GM18511 (cell line): ENCODE results near the gene ANXA2.
"Not testable (repeated sequence)": the region's sequence is repeated elsewhere in the genome, so short reads cannot be mapped to it uniquely, and the experiment has no call there.

Experiments
- ATAC-seq: cut with Tn5 transposase; IDR thresholded peaks from one replicate; pipeline ENCODE4 v1.9.1; 2021; ENCODE audit warnings: mild to moderate bottlenecking, moderate library complexity; ENCODE audit not compliant: unreplicated experiment

The ANXA2 gene

GRCh38 chr15:60372227-60372626 lies 25.6 kb downstream of the ANXA2 start:
- ATAC-seq: no peak

GRCh38 chr15:60371175-60372051 lies 26.4 kb downstream of the ANXA2 start:
- no peak for ATAC-seq

GRCh38 chr15:60370869-60371136 lies 27.0 kb downstream of the ANXA2 start:
- no peak for ATAC-seq

GRCh38 chr15:60370105-60370868 lies 27.5 kb downstream of the ANXA2 start:
- no peak for ATAC-seq

GRCh38 chr15:60369696-60370095 lies 28.1 kb downstream of the ANXA2 start:
- no peak for ATAC-seq

- no peak for ATAC-seq
Observed at GRCh38 chr15:60364612-60364924, 33.2 kb downstream of the ANXA2 start.

- no peak for ATAC-seq
Observed at GRCh38 chr15:60363903-60364611, 33.7 kb downstream of the ANXA2 start.

GRCh38 chr15:60363087-60363549 lies 34.7 kb downstream of the ANXA2 start:
- ATAC-seq: no peak

GRCh38 chr15:60362321-60363086 lies 35.3 kb downstream of the ANXA2 start:
- ATAC-seq: no peak

GRCh38 chr15:60359738-60360137 lies 38.0 kb downstream of the ANXA2 start:
- not testable (repeated sequence) for ATAC-seq

- ATAC-seq: no peak
Observed at GRCh38 chr15:60358935-60359682, 38.7 kb downstream of the ANXA2 start.

- ATAC-seq: no peak
Observed at GRCh38 chr15:60356832-60357231, 41.0 kb downstream of the ANXA2 start.

- no peak for ATAC-seq
Observed at GRCh38 chr15:60355148-60355857, 42.5 kb downstream of the ANXA2 start.

GRCh38 chr15:60353245-60353920 lies 44.4 kb downstream of the ANXA2 start:
- no peak for ATAC-seq

- no peak for ATAC-seq
Observed at GRCh38 chr15:60352525-60352924, 45.3 kb downstream of the ANXA2 start.

- no peak for ATAC-seq
Observed at GRCh38 chr15:60351066-60351465, 46.7 kb downstream of the ANXA2 start.

- ATAC-seq: no peak
Observed at GRCh38 chr15:60350108-60350507, 47.7 kb downstream of the ANXA2 start.

- no peak for ATAC-seq
Observed at GRCh38 chr15:60349589-60349988, 48.2 kb downstream of the ANXA2 start.

- ATAC-seq: no peak
Observed at GRCh38 chr15:60347480-60348049, 50.2 kb downstream of the ANXA2 start.
